ENCODE data around the gene TENM3.

DNA sequence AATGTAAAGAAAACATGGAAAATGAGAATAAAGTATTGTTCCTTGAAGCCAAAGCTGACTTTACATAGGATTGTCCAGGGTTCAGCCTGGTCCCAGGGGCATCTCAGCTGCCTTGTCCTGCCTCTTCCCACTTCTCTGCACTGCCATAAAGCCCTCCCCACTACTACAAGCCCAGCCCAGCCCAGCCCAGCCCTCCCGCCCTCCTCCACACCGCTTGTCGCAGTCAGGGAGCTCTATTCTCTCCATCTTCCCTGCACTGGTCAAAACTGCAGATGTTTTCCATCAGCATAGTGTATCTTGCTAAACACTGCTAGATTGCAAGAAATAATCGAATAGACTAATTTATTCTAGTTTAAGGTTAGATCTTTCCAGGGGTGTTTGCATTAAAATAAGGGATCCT lies 100.3 kb downstream of the TENM3 start:
- no peak for TF ChIP-seq POLR2A (IDR thresholded peaks at IDR 0.05)
- TF ChIP-seq POLR2AphosphoS5 (IDR thresholded peaks at IDR 0.05): no peak
